ENCODE measurements around the gene RIMS1.
A peak's percentile ranks its signal among the peaks of the same experiment; 100 is the strongest.

DNA sequence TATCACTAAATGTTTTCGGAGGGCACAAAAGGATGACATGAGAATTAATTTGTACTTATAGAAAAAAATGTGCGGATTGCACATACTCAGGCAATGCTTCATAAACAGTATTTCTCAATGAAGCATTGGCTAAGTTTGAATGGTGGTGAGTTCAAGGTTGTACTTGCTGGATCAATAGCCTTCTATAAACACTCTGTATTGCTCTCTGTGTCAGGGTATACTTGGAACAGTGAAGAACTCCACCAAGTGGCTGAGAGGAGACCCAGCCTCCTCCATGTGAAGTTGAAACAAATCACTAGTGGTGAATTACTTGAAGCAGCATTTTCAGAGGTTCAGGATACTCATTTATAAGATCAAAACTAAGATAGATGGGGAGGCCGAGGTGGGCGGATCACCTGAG is 360.6 kb downstream of the RIMS1 start:
- TF ChIP-seq GABPA (IDR thresholded peaks at IDR 0.05 in 1 of 2, conservative IDR thresholded peaks at IDR 0.05 in 1 of 2) (no peak), JUND (IDR thresholded peaks at IDR 0.05) (no peak), TAF1 (conservative IDR thresholded peaks at IDR 0.05) (no peak), SP1 (IDR thresholded peaks at IDR 0.05) (no peak), EGR1 (IDR thresholded peaks at IDR 0.05; ENCODE audit: low read depth in 2 of 2) (no peak)
- TF ChIP-seq, protein P1, sequence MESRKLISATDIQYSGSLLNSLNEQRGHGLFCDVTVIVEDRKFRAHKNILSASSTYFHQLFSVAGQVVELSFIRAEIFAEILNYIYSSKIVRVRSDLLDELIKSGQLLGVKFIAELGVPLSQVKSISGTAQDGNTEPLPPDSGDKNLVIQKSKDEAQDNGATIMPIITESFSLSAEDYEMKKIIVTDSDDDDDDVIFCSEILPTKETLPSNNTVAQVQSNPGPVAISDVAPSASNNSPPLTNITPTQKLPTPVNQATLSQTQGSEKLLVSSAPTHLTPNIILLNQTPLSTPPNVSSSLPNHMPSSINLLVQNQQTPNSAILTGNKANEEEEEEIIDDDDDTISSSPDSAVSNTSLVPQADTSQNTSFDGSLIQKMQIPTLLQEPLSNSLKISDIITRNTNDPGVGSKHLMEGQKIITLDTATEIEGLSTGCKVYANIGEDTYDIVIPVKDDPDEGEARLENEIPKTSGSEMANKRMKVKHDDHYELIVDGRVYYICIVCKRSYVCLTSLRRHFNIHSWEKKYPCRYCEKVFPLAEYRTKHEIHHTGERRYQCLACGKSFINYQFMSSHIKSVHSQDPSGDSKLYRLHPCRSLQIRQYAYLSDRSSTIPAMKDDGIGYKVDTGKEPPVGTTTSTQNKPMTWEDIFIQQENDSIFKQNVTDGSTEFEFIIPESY (IDR thresholded peaks at IDR 0.05), result no peak
- TF ChIP-seq, protein P2, sequence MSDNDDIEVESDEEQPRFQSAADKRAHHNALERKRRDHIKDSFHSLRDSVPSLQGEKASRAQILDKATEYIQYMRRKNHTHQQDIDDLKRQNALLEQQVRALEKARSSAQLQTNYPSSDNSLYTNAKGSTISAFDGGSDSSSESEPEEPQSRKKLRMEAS (IDR thresholded peaks at IDR 0.05), result no peak
- TF ChIP-seq, protein P3, sequence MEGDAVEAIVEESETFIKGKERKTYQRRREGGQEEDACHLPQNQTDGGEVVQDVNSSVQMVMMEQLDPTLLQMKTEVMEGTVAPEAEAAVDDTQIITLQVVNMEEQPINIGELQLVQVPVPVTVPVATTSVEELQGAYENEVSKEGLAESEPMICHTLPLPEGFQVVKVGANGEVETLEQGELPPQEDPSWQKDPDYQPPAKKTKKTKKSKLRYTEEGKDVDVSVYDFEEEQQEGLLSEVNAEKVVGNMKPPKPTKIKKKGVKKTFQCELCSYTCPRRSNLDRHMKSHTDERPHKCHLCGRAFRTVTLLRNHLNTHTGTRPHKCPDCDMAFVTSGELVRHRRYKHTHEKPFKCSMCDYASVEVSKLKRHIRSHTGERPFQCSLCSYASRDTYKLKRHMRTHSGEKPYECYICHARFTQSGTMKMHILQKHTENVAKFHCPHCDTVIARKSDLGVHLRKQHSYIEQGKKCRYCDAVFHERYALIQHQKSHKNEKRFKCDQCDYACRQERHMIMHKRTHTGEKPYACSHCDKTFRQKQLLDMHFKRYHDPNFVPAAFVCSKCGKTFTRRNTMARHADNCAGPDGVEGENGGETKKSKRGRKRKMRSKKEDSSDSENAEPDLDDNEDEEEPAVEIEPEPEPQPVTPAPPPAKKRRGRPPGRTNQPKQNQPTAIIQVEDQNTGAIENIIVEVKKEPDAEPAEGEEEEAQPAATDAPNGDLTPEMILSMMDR (IDR thresholded peaks at IDR 0.05; ENCODE audit: low read depth, low read length, missing input control), result peak; percentile 9
- TF ChIP-seq, protein P4, sequence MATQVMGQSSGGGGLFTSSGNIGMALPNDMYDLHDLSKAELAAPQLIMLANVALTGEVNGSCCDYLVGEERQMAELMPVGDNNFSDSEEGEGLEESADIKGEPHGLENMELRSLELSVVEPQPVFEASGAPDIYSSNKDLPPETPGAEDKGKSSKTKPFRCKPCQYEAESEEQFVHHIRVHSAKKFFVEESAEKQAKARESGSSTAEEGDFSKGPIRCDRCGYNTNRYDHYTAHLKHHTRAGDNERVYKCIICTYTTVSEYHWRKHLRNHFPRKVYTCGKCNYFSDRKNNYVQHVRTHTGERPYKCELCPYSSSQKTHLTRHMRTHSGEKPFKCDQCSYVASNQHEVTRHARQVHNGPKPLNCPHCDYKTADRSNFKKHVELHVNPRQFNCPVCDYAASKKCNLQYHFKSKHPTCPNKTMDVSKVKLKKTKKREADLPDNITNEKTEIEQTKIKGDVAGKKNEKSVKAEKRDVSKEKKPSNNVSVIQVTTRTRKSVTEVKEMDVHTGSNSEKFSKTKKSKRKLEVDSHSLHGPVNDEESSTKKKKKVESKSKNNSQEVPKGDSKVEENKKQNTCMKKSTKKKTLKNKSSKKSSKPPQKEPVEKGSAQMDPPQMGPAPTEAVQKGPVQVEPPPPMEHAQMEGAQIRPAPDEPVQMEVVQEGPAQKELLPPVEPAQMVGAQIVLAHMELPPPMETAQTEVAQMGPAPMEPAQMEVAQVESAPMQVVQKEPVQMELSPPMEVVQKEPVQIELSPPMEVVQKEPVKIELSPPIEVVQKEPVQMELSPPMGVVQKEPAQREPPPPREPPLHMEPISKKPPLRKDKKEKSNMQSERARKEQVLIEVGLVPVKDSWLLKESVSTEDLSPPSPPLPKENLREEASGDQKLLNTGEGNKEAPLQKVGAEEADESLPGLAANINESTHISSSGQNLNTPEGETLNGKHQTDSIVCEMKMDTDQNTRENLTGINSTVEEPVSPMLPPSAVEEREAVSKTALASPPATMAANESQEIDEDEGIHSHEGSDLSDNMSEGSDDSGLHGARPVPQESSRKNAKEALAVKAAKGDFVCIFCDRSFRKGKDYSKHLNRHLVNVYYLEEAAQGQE (IDR thresholded peaks at IDR 0.05), result no peak

All from liver (tissue), 3 donors.